HG03432 (cell line): ENCODE results near the gene PREX1.
A peak's percentile ranks its signal among the peaks of the same experiment; 100 is the strongest.

Source experiments
- ATAC-seq: cut with Tn5 transposase; IDR thresholded peaks from one replicate; pipeline ENCODE4 v1.9.1; 2021; ENCODE audit warnings: mild to moderate bottlenecking, moderate library complexity; ENCODE audit not compliant: unreplicated experiment

Gene PREX1

DNA sequence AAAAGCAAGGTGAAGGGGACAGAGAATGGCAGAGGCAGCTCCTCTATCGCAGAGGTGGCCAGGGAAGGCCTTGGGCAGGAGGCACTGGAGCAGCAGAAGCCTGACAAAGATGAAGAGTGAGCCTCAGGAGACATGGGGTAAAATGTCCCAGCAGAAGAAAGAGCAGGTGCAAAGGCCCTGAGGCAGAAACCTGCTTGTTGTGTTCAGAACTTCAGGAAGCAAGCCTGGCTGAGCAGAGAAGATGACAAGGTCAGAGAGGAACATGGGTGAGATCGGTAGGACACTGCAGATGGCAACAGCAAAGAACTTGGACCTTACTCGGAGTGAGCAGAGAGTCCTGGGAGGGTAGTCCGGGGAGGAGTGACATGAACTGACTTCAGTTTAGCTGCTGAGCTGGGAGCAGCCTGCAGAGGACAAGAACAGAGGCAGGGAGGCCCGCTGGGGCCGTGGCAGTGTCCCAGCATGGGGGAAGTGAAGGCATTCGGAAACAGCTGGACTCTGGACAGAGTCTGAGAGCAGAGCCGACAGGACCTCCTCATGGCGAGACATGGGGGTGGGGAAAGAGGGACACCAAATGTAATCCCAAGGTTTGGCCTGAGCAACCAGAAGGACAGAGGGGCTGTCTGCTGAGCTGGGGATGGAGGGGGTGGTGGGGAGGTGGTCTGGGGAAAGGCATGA is 106.3 kb downstream of the PREX1 start:
- no peak for ATAC-seq

DNA sequence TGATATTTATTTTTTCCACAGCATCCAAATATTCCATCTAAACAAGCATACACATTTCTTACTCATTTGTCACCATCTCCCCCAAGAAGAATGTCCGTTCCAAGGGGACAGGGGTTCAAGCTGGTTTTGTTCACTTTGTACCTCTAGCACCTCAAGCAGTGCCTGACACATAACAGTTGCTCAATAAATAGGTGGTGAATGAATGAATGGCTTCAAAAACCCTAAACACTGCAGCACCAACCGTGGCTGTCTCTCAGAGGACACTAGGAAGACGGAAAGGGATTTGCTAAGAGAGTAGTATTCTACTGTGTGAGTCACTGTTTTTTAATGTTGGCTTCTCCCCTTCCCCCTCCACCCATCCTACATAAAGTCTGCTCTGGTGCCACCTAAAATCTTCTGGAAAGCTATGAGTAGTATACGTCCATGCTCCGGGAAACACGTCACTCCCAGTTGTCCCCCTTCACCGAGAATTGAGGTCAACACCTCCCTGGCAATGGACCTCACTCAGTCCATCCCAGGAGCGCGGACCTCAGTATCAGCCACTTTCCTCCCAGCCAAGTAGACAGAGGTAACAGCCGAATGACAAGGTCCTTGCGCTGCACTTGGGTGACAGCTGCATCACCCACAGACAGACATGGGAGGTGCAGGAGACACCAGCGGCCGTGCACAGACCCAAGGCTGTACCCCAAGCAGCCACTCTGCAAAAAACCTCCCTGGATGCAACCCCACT is 107.4 kb downstream of the PREX1 start:
- no peak for ATAC-seq

DNA sequence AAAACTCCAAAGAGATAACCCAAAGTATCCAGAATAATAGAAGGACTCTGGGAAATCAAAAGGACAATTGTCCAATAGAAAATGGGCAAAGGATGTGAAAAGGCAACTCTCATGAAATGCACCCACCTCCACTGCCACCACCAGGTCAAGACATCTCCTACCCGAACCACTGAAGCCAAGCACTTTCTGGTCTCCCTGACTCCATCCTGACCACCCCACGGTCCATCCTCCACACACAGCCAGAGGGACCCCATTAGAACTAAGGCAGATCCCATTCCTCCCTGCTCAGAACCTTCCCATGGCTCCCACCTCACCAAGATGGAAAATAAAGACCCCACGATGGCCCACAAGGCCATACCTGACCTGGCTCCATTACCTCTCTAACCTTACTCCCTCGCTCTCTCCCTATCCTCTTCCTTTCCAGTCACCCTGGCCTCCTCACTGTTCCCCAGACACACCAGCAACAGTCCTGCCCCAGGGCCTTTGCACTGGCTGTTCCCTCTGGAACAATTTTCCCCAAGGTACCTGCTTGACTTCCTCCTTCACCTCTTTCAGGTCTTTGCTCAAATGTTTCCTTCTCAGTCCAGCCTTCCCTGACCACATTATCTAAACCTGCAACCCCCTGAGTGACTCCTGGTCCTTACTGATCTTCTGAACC is 108.1 kb downstream of the PREX1 start:
- no peak for ATAC-seq

DNA sequence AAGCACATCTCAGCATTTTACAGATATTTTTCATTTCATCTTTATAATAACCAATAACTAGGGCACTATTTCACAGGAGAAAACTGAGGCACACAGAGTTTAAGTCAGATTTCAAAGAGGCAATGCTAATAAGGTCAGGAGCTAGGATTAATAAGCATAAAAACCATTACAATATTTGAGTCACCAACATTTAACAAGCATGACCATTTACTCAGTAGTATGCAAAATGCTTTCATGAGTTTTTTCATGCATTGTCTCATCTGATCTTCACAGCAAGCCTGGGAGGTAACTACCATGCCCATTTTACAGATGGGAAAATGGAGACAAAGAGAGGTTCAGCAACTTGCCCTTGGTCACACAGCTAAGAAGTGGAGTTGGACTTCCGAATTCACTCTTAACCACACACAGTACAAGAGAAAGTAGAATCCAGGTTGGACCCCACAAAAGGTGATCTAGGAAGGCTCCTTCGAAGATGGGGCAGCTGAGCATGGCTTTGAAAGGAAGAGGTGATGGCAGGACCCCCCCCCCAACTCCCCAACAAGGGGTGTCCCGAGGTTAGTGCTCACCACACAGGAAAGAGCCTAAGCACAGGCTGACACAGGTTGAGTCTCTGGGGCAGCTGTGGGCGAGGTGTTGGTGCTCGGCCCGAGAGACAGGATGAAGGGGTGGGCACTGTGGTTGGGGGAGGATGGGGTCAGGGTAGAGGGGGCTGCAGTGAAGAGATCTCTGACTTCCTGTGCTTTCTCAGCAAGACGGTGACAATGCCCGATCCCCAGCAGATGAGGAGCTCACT is 108.8 kb downstream of the PREX1 start:
- no peak for ATAC-seq

DNA sequence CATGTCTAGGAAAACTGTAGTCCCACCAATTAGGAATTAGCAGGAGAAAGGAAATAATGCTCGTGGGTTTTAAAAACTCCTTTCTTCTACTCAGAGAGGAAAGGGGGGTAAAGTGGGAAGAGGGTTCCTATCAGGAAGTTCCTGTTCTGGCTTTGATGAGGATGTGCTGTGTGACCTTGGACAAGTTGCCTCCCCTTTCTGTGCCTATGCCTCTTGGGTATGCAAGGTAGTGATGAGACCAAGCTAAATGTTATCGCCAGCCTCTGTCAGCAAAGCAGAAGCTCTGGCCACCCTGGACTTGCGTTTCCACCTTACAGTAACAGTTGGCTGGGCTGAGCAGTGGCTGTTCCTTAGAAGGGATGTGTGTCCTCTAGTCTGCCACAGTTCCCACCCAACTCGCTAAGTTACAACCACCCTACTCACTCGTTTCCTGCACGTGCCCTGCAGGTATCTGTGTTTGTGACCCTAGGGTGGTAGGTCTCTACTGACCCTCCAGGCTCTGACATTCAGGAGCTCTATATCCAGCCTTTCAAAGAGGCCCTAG is 110.0 kb downstream of the PREX1 start:
- no peak for ATAC-seq

DNA sequence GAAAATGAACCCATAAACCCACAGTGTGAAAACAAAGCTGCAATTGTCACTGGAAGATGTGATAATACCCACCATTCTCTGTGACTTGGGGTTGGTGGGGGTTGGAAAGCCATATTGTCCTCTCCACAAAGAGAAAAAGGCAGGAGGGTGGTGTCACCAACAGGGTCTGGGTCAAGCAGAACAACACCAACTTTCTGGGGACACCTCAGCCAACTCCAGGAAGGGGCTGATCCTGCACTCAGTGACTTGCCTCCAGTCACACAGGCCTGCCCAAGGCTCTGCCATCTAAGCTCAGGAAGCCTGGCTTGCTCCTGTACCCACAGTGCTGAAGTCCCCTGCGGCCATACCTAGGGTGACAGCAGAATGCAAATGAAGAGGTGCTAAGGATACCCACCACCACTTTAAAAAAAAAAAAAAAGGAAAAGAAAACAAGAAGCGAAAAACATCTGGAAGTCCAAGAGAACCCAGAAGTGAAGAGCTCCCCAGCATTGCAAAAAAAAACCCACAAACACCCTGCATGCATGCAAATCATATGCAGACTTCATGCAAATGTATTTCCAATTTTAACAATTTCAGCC is 110.6 kb downstream of the PREX1 start:
- ATAC-seq, result no peak

DNA sequence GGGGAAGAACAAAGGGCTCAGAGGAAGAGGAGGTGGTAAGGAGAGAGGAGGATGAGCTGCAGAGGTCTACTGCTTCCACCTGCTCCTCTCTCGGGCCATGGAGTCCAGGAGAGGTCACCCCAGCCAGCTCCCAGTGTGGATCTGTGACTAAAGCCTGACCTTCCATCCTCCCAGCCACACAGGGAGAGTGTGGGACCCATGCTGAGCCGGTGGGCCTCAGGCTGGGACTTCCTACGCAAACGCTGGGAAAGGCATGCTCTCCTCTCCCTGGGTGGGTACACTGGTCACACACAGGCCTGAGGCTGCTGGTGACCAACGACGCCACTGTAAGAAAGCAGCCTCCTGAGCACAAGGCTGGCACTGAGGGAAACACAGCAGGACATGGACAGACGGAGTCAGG is 111.3 kb downstream of the PREX1 start:
- no peak for ATAC-seq

DNA sequence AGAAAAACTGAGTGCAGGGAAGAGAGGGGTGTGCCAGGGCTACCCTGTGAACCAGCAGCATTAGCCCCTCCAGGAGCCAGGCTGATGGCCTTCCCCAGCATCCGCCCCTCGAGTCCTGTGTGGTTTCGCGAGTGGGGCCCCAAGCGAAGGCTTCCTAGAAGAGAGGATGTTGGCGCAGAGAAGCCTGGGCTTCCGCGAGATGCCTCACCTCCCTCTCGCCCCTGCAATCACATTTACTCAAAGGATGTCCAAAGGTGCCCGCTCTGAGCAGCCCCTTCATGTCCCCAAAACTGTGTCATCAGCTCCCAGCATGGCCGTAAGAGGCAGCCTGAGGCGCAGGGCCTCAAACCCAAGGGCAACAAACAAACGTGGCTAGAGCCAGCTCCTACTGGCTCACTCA is 111.7 kb downstream of the PREX1 start:
- ATAC-seq, result no peak

DNA sequence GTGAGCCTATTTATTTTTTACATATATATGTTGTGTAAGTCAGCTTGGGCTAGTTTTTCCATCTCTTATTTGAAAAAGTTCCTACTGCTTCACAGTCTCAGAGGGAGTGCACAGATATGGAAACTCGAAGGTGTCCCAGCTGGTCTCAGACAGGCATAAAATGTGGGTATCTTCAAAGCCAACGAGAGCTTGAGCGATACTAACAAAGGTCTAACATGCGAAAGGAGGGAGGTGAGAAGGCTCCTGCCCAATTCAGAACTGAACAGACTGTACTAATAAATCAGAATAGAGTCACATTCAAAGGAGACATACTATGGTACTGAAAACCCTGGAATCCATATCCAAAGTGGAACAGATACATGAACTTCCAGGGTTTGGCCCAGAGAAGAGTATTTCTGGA is 113.0 kb downstream of the PREX1 start:
- ATAC-seq, result no peak

DNA sequence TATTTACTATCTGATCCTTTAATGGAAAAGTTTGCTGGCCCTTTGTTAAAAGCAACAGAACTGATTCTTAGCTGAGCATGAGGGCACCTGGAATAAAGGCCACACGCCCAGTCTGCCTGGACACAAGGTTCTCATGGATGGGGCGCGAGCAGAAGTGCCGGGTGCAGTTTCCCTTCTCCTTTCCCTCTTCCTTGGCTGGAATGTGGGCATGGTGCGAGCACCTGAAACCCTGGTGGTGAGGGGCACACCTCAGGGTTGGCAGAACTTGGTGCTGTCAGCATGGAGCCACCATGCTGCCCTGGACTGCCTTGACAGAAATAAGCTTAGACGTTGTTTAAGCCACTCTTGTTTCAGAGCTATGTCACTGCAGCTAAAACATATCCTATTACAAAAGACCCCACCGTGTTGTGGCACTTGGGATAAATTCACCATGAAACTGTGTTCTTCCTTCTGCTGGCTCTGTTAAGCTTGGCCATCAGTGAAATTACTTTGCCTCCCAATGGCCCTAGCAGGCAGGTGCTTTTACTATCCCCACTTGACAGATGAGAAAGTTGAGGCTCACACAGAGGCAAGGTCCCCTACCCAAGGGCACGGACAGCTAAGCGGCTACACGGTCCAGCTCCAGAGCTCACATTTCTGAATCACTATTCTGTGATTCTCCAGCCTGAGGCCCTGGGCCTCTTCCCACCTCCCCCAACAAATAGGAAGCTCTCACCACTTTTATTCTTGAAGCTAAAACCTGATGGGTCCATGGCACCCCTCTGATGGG is 115.9 kb downstream of the PREX1 start:
- ATAC-seq, result peak; percentile 23

DNA sequence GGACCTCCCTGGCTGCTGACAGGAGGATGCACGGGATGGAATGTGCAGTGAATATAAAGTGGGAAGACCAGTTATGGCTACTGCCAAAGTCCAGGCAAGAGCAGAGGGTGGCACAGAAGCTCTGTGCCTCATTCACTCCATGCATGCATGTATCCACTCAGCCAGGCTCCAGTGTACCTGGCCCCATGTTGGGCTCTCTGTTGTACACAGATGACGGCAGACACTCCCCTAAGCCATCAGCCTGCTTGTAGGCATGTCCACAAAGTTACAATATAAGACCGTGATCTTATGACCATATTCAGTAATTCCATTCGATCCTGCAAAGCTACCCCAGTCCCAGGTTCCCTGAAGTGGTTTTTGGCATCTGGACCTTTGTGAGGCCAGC is 116.8 kb downstream of the PREX1 start:
- ATAC-seq, result no peak

DNA sequence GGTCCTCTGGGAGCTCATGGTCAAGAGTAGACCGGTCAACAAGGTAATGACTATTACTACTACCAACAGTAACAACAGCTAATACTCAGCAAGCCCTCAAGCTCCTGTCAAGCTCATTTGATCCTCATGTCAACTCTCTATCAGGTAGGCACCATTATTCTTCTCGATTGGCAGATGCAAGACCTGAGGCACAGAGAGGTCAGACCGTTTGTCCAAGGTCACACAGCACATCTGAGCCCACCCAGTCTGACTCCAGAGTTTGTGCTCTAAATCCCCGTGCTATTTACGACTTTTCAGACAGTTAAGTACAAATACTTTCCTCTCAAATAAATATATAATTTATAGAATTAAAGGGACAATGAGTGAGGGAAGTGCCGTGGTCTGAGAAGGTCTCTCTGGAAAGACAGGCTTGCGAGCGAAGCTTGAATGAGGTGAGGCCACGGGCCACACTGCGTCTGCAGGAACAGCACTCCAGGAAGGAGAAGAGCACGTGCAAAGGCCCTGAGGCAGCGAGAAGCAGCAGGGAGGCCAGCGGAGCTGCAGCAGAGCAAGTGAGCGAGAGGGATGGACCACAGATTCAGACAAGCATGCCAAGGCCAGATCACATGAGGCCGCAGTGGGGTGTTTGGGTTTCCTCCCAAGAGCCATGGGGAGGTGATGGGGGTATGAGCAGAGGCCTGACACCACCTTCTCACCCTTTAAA is 117.3 kb downstream of the PREX1 start:
- no peak for ATAC-seq

DNA sequence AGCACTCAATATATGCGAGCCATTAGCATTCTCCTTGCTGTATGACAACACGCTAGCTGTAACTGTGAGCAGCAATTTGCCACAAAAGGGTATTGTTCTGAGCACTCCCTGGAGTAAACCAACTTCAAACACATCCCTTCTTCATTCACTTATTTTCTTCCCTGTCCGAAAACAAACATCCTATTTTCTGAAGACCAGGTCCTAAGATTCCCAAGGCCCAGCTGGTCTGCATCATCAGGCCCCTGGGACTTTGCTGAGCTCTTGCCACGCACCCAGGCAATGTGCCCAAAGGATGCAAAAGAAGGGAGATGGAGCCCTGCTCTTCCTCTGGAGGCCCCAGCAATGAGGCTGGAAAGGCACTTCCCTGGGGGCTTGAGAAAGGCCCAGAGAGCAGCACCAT is 118.1 kb downstream of the PREX1 start:
- ATAC-seq, result no peak

DNA sequence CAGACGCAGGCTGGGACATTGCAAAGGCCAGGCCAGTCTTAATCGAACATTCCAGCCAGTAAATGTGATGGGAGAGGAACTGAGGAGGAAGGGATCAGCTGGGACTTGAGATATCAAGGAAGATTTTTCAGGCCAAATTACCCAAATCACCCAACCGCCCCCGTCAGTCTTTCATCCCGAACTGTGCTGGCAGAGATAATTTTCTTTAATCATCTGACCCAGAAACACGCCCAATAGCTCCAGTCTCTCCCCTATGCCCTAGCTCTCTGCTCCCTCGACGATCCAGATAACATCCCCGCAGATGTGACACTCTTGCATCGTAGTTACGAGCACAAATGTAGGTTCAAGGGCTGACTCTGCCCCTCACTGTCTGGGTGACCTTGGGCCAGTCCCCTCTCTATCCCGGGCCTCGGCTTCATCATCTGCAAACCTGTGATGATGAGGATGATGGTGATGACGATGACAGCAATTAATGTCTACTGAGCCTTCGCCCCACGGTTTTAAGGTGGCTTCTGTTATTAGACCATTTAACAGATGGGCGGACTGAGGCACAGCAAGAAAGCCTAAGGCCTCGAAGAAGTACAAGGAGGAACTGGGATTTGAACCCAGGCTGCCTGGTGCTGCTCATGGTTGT is 118.6 kb downstream of the PREX1 start:
- no peak for ATAC-seq

DNA sequence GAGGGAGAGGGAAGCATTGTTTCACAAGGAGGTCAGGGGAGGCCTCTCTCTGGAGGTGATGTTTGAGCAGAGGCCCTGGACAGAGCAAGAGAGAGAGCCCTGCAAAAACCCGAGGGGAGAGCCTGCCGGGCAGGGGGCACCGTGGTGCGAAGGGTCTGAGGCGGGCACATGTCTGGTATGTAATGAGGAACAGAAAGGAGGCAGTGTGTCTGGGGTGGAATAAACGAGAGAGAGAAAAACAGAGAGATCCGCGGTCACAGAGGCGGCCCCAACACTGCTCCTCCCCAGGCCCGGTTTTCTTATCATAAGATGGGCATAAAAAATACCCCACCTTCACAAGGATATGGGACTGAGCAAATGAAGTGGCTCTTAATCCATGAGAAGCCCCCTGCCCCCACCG is 119.2 kb downstream of the PREX1 start:
- ATAC-seq, result no peak

DNA sequence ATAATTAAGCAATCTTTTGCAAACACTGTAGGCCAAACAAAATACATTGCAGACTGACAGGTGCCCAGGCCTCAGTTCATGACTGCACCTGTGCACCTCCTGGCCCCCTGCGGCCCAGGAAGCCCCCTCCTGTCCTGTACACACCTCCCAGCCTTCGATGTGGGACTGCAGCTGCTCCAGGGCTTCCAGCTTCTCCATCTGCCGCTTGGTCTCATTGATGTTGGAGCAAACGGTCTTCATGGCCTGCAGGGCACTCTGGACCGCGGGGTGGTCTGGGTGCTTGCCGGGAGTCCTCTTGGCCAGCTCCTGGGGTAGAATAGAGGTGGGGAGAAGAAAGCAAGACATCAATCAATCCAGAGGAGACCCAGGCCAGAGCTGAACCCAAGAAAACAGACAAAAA is 119.7 kb downstream of the PREX1 start:
- no peak for ATAC-seq

DNA sequence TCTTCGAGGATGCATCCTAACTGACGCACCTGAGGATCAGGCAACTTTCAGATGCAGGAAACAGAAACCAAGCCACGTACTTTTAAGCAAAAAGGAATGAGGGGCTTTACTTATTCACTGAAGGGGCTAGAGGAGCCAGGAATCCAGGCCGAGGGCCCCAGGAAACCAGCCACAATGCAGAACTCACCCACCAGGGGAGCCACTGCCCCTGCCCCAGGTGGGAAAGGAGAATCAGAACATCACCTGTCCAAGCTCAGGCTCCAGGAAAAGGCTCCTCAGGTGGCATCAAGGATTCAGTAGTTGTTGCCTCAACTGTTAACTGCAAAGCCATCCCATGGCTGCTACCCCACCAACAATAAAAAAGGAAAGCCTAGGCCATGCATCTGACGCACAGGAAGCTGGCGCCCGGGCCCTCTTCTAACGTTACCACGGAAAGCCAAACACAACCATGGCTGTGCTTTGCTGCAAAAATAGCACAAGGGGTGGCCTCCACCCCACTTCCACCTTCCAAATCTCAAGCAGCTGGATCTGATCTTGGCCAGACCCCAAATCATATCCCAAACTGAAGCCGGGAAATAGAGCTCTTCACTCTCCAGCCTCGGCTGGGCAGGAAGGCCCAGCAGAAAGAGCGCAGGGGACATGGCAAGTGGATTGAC is 121.0 kb downstream of the PREX1 start:
- ATAC-seq, result no peak

DNA sequence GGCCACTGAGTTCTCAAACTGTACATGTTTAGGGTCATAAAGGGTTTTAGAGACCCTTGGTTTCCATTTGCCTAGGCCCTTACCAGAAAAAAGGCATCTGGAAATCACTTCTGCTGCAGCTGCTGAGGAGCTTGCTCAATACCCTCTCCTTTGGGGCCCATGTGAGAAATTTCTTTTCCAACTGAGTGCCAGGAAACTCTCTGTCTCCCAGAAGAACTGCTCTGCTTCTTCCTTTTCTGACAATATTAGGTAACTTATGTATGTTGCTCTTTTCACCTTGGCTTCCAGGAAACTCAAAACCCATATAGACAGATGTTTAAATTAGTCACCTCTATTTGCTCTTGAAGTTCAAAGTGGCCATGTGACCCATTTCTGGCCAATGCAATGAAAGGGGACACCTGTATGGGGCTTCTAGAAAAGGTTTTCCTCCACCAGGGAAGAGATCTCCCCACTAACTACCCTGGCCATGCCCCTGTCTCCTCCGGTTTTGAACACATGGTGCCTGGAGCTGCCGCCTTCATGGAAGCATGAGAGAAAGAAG is 121.6 kb downstream of the PREX1 start:
- no peak for ATAC-seq
